GM19043 (cell line): ENCODE measurements around the gene FAM184A.
"Not testable (repeated sequence)": the region's sequence is repeated elsewhere in the genome, so short reads cannot be mapped to it uniquely, and the experiment has no call there.

Experiments used
- ATAC-seq: cut with Tn5 transposase; IDR thresholded peaks from one replicate; pipeline ENCODE4 v1.9.1; 2021; ENCODE audit warnings: low read depth; ENCODE audit not compliant: unreplicated experiment

FAM184A gene

DNA sequence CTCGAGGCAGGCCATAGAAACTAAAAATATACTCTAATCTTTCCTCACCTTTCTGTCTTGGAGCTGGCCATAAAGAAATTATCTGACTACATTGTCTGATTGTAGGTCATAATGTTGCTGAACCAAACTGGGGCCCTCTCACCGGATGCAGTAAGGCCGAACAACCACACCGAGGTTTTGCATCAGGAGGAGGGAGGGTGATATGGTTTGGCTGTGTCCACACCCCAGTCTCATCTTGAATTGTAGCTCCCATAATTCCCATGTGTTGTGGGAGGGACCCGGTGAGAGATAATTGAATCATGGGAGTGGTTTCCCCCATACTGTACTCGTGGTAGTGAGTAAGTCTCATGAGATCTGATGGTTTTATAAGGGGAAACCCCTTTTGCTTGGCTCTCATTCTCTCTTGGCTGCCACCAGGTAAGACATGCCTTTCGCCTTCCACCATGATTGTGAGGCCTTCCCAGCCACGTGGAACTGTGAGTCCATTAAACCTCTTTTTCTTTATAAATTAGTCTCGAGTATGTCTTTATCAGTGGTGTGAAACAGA, 19.4 kb upstream of the FAM184A start:
- not testable (repeated sequence) for ATAC-seq

GRCh38 chr6:119096721-119097565, 18.5 kb upstream of the FAM184A start:
- no peak for ATAC-seq

DNA sequence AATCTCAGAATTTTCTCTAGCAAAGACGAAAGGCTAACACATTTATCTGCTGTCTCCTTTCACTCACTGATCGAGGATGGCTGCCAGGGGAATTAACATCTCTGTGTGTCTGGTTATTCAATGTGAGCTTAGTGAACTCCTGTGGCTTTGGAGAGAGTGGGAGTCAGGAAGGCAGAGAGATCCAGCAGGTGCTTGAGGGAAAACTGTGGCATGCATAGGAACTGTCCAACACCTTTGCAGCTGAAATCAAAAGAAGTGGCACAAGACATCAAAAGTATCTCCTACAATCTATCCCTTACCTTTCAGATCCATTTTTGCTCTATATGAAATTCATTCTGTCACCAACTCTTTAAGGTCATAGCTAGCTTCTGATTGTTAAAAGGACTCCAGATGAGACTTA, 11.8 kb upstream of the FAM184A start:
- ATAC-seq, result no peak

- no peak for ATAC-seq
Measured at GRCh38 chr6:119084784-119085183, 6.3 kb upstream of the FAM184A start.

DNA sequence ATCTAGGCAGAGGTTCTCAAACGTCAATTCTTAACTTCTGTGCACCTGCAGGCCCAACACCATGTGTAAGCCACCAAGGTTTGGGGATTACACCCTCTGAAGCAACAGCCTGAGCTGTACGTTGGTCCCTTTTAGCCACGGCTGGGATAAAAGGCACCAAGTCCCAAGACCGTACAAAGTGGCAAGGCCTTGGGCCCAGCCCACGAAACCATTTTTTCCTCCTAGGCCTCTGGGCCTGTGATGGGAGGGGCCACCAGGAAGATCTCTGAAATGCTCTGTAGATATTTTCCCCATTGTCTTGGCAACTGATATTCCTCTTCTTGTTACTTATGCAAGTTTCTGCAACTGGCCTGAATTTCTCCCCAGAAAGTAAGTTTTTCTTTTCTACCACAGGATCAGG, 4.5 kb upstream of the FAM184A start:
- ATAC-seq, result no peak

GRCh38 chr6:119079283-119079809, 882 bp upstream of the FAM184A start:
- ATAC-seq, result no peak

GRCh38 chr6:119077643-119078375, 655 bp downstream of the FAM184A start:
- peak; percentile 22 for ATAC-seq

- no peak for ATAC-seq
Measured at GRCh38 chr6:119077391-119077642, 1.1 kb downstream of the FAM184A start.

DNA sequence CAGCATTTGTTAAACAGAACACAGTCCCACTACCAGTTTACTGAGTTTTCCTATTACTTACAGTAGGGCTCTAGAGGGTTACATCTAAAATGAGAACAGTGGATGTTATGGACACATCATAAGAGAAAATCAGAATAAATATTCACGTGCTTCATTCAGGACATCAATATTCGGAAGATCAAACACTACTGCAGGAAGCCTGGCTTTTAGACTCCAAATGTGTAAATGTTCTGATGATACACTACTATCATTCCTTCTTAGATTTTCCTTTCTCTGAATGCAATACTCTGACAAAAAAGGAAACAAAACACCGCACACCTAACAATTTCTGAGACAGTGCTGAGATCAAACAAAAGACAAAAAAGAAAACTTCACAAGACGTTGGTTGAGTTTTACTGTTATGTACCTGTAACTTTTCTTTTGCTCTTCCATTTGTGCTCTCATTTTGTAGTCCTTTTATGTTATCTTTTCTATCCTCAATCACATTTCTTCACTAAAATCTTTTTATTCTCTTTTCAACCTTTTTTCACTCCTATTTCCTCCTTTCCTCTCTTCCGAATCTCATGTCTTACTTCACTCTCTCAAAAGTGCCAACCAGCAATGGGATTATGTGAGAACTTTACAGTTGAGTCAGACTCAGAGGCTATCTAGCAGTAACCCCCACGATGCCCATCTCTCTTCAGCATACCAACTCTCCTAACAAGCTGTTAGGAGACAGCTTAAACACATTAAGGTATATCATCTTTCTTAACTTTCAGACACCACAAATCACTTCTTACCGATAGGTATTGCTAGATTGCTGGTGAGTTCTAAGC, 1.7 kb downstream of the FAM184A start:
- ATAC-seq, result no peak

DNA sequence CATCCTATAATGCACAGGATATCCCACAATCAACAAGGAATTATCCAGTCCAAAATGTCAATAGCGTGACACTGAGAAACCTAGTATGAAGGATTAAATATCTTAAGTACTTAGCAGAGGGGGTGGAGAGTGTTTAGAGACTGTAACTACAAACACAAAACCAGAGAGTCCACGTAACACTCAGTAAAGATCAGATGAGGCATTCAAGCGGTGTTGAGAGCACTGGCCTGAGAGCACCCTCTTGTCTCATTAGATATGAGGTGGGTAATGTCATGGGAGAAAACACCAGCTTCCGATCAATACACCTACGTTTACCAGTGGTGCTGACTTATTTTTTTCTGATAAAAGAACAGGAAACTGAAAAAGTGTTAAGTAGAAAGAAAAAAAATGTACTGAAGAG, 2.3 kb downstream of the FAM184A start:
- no peak for ATAC-seq

DNA sequence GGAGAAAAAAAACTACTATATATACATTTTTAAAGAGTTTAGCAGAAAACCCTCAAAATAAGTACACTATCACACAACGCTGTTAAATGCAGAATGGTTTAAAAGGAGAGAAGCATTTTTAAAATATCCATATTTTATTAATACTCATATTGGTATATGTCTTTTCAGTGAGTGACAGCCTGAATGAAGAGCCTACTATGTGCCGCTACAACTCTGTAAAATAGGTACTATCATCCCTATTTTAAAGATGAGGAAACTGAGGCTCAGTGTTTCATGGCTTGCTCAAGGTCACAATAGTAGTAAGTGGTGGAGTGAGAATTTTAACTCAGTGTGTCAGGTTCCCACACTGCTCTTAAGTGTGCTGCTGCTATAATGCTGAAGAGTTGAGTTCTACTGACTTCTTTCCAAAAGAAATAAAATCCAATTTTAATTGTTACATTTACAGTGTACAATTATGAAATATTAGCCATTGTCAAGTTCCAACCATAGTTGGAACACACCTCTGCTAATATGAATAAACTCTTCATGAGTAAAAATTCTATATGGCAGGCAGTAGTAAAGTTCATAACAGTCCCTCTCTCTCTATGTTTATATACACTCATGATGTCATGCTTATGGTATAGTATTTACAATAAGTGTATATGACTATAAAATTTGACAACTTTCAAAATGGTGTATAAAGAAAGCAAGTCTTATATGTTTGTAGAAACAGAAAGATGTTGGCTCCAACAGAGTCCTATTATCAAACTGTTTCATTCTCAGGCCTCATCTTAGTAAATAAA, 3.1 kb downstream of the FAM184A start:
- ATAC-seq, result no peak

- no peak for ATAC-seq
Measured at GRCh38 chr6:119073307-119074051, 5.0 kb downstream of the FAM184A start.

- ATAC-seq, result no peak
Measured at GRCh38 chr6:119071576-119071975, 6.9 kb downstream of the FAM184A start.

DNA sequence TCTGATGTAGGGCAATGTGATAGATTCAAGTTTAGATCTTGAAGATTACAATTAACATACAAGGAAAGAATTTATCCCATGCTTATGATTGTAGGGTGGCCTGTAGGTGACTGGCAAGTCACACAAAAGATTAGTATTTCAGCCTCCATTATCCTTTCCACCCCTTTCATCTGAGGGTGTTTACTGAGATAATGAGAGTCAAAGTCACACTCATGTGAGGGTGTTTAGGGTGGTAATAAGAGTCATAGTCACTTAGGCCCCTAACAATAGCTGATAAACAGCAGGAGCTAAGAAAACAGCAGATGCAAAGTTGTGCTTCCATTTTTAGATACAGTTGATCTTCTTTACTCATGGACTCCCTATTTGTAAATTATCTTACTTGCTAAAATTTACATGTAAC, 11.4 kb downstream of the FAM184A start:
- ATAC-seq, result no peak

DNA sequence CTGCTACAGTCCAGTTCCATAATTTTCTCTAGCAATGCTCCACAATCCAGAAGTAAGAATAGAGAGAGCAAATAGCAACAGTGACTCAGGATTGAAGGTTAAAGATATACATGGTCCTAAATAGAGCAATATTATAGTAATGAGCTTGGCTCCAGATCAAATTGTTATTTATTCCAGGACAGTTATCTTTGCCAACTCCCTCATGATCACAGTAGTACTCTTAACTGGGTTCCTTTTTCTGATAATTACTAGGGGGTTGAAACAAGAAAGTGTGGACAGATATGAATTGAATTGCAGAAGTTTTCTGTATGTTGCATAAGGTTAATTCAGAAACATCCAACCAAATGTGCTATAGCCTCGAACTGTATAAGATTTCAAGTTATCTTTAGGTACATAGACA, 11.9 kb downstream of the FAM184A start:
- no peak for ATAC-seq

DNA sequence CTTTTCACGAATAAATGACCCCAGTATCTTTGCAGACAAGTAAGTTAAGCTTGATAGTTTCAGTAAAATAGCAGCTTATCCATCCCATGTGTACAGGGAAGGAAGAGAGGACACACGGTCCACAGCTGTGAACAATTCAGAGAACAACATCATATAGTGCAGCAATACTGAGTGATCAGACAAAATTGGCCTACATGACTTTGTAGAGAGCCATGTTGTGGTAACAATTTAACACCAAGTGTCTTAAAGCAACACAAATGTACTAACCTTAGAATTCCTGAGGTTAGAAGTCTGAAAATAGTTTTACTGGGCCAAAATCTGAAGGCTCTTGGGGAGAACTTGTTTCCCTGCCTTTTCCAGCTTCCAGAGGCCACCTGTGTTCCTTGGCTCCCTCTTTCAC, 12.5 kb downstream of the FAM184A start:
- no peak for ATAC-seq

DNA sequence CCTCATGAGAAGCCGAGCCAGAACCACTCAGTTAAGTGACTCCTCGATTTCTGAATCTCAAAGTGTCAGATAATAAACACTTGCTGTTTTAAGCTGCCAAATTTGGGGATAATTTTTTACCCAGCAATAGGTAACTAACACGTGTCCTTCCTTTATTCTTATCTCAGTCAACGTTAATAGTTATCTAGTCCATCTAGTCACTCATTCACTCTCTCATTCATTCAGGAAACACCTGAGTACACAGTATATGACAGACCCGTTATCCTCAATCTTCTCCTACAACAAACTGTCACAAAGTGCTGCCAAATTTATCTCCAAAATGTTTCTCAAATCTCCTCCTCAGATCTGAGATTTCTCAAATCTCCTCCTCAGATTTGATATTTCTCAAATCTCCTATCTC, 13.1 kb downstream of the FAM184A start:
- no peak for ATAC-seq

DNA sequence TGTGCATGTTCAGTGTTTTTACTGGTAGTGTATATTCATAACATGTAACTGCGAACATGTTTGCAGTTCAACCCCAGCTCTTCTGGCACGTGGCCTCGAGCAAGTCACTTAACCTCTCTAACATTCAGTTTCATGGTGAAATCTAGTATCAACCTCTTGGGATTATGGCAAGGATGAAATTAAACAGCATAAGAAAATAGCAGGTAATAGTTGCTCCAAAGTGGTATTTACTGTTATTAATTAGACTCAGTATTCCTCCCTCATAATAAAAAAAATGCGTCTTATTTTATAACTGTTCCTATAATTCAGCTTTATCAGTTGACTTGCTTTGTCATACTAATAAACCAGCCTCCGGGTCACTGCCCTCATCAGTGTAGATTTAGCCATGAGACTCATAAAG, 15.0 kb downstream of the FAM184A start:
- no peak for ATAC-seq

DNA sequence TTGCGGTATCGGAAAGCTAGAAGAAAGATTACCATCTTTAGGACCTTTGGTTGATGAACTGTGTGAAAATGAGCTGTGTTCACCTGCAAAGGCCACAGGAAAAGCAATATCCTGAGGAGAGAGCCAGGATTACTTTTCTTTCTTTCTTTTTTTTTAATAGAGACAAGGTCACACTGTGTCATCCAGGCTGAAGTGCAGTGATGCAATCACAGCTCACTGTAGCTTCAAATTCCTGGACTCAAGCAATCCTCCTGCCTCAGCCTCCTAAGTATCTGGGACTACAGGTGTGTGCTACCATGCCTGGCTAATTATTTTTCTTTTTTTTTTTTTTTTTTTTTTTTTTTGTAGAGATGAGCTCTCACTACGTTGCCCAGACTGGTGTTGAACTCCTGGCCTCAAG, 17.2 kb downstream of the FAM184A start:
- no peak for ATAC-seq
